H7 (cell line): ENCODE measurements around the gene MRFAP1. TPM values are rescaled to one million over a fixed set of nuclear protein-coding genes. Genes with fewer than 3 reads are reported as not detected.
"Not testable (repeated sequence)": the region's sequence is repeated elsewhere in the genome, so short reads cannot be mapped to it uniquely, and the experiment has no call there.

ENCODE experiments used
- DNase-seq: peaks from one replicate; pipeline ENCODE4 v3.0.0; 2012
- H3K27me3 ChIP-seq: 2 replicates; pipeline ENCODE4 v1.6.0; 2011; ENCODE audit warnings: mild to moderate bottlenecking, low read length; ENCODE audit not compliant: control insufficient read depth, insufficient read depth
- H3K36me3 ChIP-seq: replicated peaks from 2 replicates; pipeline ENCODE4 v1.5.1; 2011; ENCODE audit warnings: low read length; ENCODE audit not compliant: control insufficient read depth, insufficient read depth
- H3K4me3 ChIP-seq: 2 replicates; pipeline ENCODE4 v1.5.1; 2011; ENCODE audit warnings: low read depth, mild to moderate bottlenecking, control low read depth, low read length, moderate library complexity; ENCODE audit not compliant: insufficient read depth
- total RNA-seq: library from RNA; depleted of rRNA; stranded (reverse); fragments of >200 nt; shearing (Covaris generic); gene quantifications from 2 replicates; pipeline ENCODE4 v1.2.3, GENCODE V29; 2014

MRFAP1 gene
- total RNA-seq, 1 experiment from 2014 or later = 83.2 TPM

- no peak for DNase-seq
- no peaks in the 10 kb centered on the region for H3K27me3 ChIP-seq
- no peak overlapping the region for H3K4me3 ChIP-seq
- peaks cover 10% of the 10 kb centered on the region for H3K36me3 ChIP-seq
Observed at GRCh38 chr4:6639137-6639680, 1.3 kb upstream of the MRFAP1 start.

DNA sequence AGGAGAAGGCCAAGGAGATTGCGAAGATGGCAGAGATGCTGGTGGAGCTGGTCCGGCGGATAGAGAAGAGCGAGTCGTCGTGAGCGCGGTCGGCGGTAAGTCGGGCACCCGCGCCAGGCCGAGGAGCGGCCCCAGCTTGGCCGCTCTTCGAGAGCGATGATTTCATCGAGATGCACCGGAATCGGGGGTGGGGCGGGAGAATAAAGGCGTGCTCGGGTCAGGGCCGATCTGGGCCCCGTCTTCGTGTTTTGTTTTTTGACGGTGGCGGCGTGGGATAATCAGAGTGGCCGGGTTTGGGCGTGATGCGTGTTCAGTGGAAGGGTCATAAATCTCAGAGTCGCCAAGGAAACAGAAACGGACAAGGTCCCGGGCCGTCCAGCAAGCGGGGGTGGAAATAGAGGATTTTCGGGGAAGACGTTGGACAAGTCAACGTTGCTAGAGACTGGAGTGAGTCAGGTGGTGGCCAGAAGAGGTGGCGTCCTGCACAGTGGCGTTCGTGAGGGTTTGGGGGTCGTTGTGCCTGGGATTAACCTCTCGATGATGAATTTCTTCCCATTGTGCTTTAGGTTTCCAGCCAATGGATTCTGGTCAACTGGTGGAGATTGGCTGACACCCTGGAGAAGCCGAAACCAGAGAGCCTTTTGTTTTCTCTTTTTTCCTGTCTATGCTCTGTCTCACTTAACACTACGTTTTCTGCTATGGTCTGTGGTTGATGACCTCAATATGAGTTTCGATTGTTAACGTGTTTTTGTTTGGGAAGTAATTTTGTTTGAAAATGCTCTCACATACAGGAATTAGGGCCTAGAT lies 882 bp downstream of the MRFAP1 start:
- Histone ChIP-seq H3K36me3 (peaks cover 10% of the 10 kb centered on the region), H3K4me3 (peak overlapping the region; percentile 98), H3K27me3 (no peaks in the 10 kb centered on the region)
- peak; percentile 67 for DNase-seq

- H3K4me3 ChIP-seq = peak overlapping the region; percentile 98; the same call in 1 of the 2 replicates
- H3K27me3 ChIP-seq = no peaks in the 10 kb centered on the region
- H3K36me3 ChIP-seq = peaks cover 10% of the 10 kb centered on the region
- no peak for DNase-seq
Observed at GRCh38 chr4:6641971-6642320, 1.5 kb downstream of the MRFAP1 start.

- no peaks in the 10 kb centered on the region for H3K27me3 ChIP-seq
- no peak for DNase-seq
- H3K4me3 ChIP-seq = no peak overlapping the region
- peaks cover 10% of the 10 kb centered on the region for H3K36me3 ChIP-seq
Observed at GRCh38 chr4:6643141-6643847, 2.8 kb downstream of the MRFAP1 start.

- DNase-seq = no peak
- no peaks in the 10 kb centered on the region for H3K27me3 ChIP-seq
- peaks cover 10% of the 10 kb centered on the region for H3K36me3 ChIP-seq
- H3K4me3 ChIP-seq = no peak overlapping the region
Observed at GRCh38 chr4:6644792-6645530, 4.5 kb downstream of the MRFAP1 start.

DNA sequence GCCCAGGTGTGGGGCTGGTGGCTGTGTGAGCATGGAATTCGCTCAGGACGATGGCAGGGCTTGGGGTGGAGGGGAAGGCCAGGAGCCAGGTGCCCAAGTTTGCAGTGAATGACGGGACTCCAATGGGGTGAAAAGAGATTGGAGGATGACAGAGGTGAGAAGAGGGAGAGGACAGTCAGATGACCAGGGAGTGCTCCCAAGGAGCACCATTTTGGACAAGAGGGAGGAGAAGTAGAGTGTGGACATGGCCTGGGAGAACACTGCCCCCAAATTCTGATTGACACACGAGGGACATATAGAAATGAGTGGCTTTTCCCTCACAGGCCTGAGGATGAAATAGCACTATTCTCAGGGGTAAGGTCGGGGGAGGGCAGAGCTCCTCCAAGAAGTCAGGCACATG lies 6.7 kb downstream of the MRFAP1 start:
- Histone ChIP-seq H3K4me3 (no peak overlapping the region), H3K36me3 (peaks cover 8% of the 10 kb centered on the region), H3K27me3 (no peaks in the 10 kb centered on the region)
- DNase-seq = no peak

- Histone ChIP-seq H3K27me3 (no peaks in the 10 kb centered on the region), H3K36me3 (peaks cover 4% of the 10 kb centered on the region), H3K4me3 (no peak overlapping the region)
- DNase-seq = no peak
Observed at GRCh38 chr4:6647582-6648230, 7.2 kb downstream of the MRFAP1 start.

GRCh38 chr4:6649216-6649615 lies 8.7 kb downstream of the MRFAP1 start:
- no peaks in the 10 kb centered on the region for H3K36me3 ChIP-seq
- DNase-seq = no peak

GRCh38 chr4:6654211-6654610 lies 13.7 kb downstream of the MRFAP1 start:
- H3K4me3 ChIP-seq, H3K36me3 ChIP-seq, DNase-seq, H3K27me3 ChIP-seq: not testable (repeated sequence)

More at GRCh38 chr4:6649216-6649615, 8.7 kb downstream of the MRFAP1 start:
- Histone ChIP-seq H3K4me3 (no peak overlapping the region), H3K27me3 (no peaks in the 10 kb centered on the region)

GRCh38 chr4:6655291-6655690 lies 14.8 kb downstream of the MRFAP1 start:
- not testable (repeated sequence) for DNase-seq, H3K27me3 ChIP-seq, H3K4me3 ChIP-seq, H3K36me3 ChIP-seq

- Histone ChIP-seq H3K36me3 (no peaks in the 10 kb centered on the region), H3K4me3 (no peak overlapping the region), H3K27me3 (peaks cover 7% of the 10 kb centered on the region; the same call in 1 of the 2 replicates)
- no peak for DNase-seq
Observed at GRCh38 chr4:6655924-6656323, 15.4 kb downstream of the MRFAP1 start.

GRCh38 chr4:6657242-6658208 lies 17.0 kb downstream of the MRFAP1 start:
- Histone ChIP-seq H3K4me3 (no peak overlapping the region), H3K27me3 (peaks cover 7% of the 10 kb centered on the region; the same call in 1 of the 2 replicates), H3K36me3 (no peaks in the 10 kb centered on the region)
- DNase-seq = peak; percentile 56

GRCh38 chr4:6658209-6658595 lies 17.7 kb downstream of the MRFAP1 start:
- Histone ChIP-seq H3K36me3 (no peaks in the 10 kb centered on the region), H3K4me3 (no peak overlapping the region; the same call in 1 of the 2 replicates), H3K27me3 (peaks cover 7% of the 10 kb centered on the region; the same call in 1 of the 2 replicates)
- DNase-seq = peak; percentile 75
